ENCODE measurements around the gene POLR2B.

GRCh38 chr4:57068237-57068981, 89.7 kb downstream of the POLR2B start:
- TF ChIP-seq CTCF (IDR thresholded peaks at IDR 0.05) (no peak), EZH2 (IDR thresholded peaks at IDR 0.05) (no peak), EZH2phosphoT487 (IDR thresholded peaks at IDR 0.05) (no peak)

All from neural progenitor cell (in vitro differentiated cells).